ENCODE measurements around the gene SCAPER.
"Not testable (repeated sequence)": the region's sequence is repeated elsewhere in the genome, so short reads cannot be mapped to it uniquely, and the experiment has no call there.

SCAPER gene

DNA sequence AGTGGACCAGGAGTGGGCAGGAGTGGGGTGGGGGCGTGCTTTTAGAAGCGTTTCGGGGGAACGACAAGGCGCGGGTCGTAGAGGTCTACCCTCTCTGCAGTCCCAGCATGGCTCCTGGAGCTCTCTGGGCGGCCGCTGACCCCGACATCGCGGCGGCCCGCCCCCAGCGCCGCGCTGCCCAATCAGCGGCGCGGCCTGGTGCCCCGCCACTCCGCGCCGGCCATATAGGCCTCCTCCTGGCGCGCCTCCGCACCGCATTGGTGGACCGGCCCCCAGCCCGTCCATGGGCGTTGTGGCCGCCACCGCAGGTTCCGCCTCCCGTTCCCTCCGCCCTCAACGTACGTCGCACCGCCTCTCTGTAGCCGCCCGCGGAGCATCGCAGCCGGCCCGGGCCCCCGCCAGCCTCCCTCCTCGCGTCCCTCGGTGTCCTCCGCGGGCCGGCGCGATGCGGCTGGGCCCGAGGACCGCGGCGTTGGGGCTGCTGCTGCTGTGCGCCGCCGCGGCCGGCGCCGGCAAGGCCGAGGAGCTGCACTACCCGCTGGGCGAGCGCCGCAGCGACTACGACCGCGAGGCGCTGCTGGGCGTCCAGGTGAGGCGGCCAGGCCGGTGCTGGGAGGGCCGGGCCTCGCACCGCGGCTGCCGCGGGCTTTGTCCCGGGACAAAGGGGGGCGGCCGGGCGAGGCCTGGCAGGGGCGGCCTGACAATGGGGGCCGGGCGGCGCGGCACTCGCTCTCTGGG is 26.4 kb upstream of the SCAPER start, which contains the start of gene RCN2:
Gene RCN2, plus strand, starts transcription at position 353 of the 738 bp plus-strand sequence. Its CDS starts 93 bp downstream, at position 446.
- Histone ChIP-seq H3K9me3 (ENCODE audit: low read length) (no peaks in the 10 kb centered on the region), H3K4me1 (ENCODE audit: insufficient read depth, low read length) (peaks cover 22% of the 10 kb centered on the region), H3K27me3 (ENCODE audit: insufficient read depth, low read length) (no peaks in the 10 kb centered on the region), H3K4me3 (ENCODE audit: low read length) (peak within 1 kb of the TSS; percentile 90), H2AFZ (ENCODE audit: low read depth, low read length) (peak within 1 kb of the TSS; percentile 71), H3K36me3 (ENCODE audit: insufficient read depth, low read length) (peaks cover 32% of the 10 kb centered on the region)

DNA sequence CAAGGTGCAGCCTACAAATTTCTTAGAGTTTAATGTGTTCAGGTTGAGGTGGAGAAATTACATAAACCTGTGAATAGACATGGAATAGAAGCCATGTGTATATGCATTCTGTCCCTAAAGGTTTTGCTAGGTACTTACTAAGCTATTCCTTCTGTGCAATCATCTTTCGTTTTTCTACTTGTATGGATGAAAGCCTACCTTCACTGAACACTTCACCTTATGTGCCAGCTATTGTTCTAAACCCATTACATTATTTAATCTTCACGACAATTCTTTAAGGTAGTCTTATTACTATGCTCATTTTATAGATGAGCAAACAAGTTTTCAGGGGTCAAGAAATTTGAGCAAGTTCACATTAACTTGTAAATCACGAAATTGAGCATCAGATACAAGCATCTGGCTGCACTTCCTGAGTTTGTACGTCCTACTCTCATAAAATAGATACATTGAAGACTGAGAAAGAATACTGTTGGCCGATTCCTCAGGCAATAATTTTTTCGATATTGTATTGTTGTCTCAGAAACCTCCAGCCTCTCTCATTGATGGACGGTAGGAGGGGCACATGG is 25.8 kb upstream of the SCAPER start:
- Histone ChIP-seq H2AFZ (ENCODE audit: low read depth, low read length) (peak overlapping the region; percentile 71), H3K27me3 (ENCODE audit: insufficient read depth, low read length) (no peaks in the 10 kb centered on the region), H3K4me1 (ENCODE audit: insufficient read depth, low read length) (peaks cover 22% of the 10 kb centered on the region), H3K4me3 (ENCODE audit: low read length) (peak overlapping the region; percentile 90), H3K36me3 (ENCODE audit: insufficient read depth, low read length) (peaks cover 27% of the 10 kb centered on the region), H3K9me3 (ENCODE audit: low read length) (no peaks in the 10 kb centered on the region)

GRCh38 chr15:76929011-76929760 is 24.0 kb upstream of the SCAPER start:
- Histone ChIP-seq H3K4me3 (ENCODE audit: low read length) (no peak overlapping the region), H3K4me1 (ENCODE audit: insufficient read depth, low read length) (peaks cover 22% of the 10 kb centered on the region), H3K9me3 (ENCODE audit: low read length) (no peaks in the 10 kb centered on the region), H2AFZ (ENCODE audit: low read depth, low read length) (no peak overlapping the region), H3K36me3 (ENCODE audit: insufficient read depth, low read length) (peaks cover 15% of the 10 kb centered on the region), H3K27me3 (ENCODE audit: insufficient read depth, low read length) (no peaks in the 10 kb centered on the region)

GRCh38 chr15:76928201-76928600 is 23.1 kb upstream of the SCAPER start:
- H3K4me1 ChIP-seq (ENCODE audit: insufficient read depth, low read length): peaks cover 17% of the 10 kb centered on the region
- no peaks in the 10 kb centered on the region for H3K9me3 ChIP-seq (ENCODE audit: low read length)
- no peak overlapping the region for H2AFZ ChIP-seq (ENCODE audit: low read depth, low read length)
- H3K4me3 ChIP-seq (ENCODE audit: low read length): no peak overlapping the region
- H3K27me3 ChIP-seq (ENCODE audit: insufficient read depth, low read length): no peaks in the 10 kb centered on the region
- peaks cover 5% of the 10 kb centered on the region for H3K36me3 ChIP-seq (ENCODE audit: insufficient read depth, low read length)

DNA sequence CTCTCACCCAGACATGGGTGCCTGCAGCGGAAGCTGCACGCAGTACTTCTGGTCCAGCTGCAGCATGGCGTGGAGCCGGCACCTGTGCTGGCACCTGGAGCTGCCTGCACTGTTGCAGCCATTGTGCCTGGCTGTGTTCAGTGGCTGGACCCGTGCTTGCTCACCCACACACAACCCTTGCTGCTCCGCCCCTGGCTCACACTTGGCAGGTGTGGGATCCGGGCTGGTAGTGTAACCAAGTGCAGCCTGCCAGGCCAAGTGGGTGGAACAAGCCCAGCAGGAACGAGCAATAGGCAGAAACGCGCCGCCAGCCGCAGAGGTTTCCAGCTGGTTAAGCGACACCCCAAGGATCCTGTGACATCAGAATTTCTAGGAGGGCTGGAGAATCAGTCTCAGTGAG is 11.2 kb upstream of the SCAPER start:
- no peak overlapping the region for H3K4me3 ChIP-seq (ENCODE audit: low read length)
- no peaks in the 10 kb centered on the region for H3K36me3 ChIP-seq (ENCODE audit: insufficient read depth, low read length)
- no peak overlapping the region for H2AFZ ChIP-seq (ENCODE audit: low read depth, low read length)
- no peaks in the 10 kb centered on the region for H3K4me1 ChIP-seq (ENCODE audit: insufficient read depth, low read length)
- H3K27me3 ChIP-seq (ENCODE audit: insufficient read depth, low read length): peaks cover 6% of the 10 kb centered on the region
- H3K9me3 ChIP-seq (ENCODE audit: low read length): peaks cover 1% of the 10 kb centered on the region

DNA sequence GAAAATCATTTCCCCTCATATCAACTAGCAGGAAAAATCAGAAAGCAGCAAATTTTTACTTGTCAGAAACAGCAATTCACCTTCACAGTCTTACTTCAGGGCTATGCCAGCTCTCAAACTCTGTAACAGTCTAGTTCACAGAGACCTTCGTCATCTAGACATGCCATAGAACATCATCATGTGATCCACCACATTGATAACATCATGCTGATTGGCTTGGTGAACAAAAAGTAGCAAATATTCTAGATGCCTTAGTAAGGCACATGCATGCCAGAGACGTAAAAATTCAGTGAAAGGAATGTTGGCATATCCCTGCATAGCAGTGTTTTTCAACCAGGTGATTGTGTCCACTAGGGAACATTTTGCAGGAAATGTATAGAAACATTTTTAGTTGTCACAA is 8.6 kb upstream of the SCAPER start:
- Histone ChIP-seq H3K9me3 (ENCODE audit: low read length) (peaks cover 1% of the 10 kb centered on the region), H3K4me1 (ENCODE audit: insufficient read depth, low read length) (no peaks in the 10 kb centered on the region), H3K36me3 (ENCODE audit: insufficient read depth, low read length) (no peaks in the 10 kb centered on the region), H3K4me3 (ENCODE audit: low read length) (no peak overlapping the region), H2AFZ (ENCODE audit: low read depth, low read length) (no peak overlapping the region), H3K27me3 (ENCODE audit: insufficient read depth, low read length) (peaks cover 8% of the 10 kb centered on the region)

DNA sequence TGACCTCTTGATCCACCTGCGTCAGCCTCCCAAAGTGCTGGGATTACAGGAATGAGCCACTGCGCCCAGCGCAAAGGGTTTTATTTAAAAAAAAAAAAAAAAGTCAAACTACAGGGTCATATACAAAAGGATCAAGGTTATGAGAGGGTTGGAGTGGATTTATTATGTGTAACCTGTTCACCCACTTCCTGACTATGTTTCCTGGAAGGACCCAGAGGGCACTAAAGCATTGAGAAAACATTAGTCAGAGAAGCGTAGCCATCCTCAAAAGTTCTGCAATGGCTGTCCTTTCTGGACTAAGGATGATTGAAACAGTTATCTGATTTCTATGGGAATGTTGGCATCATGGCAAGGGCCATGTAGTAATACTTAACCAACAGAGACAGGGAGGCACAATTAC is 7.3 kb upstream of the SCAPER start:
- peaks cover 8% of the 10 kb centered on the region for H3K27me3 ChIP-seq (ENCODE audit: insufficient read depth, low read length)
- H3K4me3 ChIP-seq (ENCODE audit: low read length): no peak overlapping the region
- no peak overlapping the region for H2AFZ ChIP-seq (ENCODE audit: low read depth, low read length)

GRCh38 chr15:76905855-76906254 is 715 bp upstream of the SCAPER start:
- peak overlapping the region; percentile 82 for H3K4me3 ChIP-seq (ENCODE audit: low read length)

More for the DNA sequence above, 7.3 kb upstream of the SCAPER start:
- H3K36me3 ChIP-seq (ENCODE audit: insufficient read depth, low read length): no peaks in the 10 kb centered on the region
- no peaks in the 10 kb centered on the region for H3K4me1 ChIP-seq (ENCODE audit: insufficient read depth, low read length)
- peaks cover 1% of the 10 kb centered on the region for H3K9me3 ChIP-seq (ENCODE audit: low read length)

DNA sequence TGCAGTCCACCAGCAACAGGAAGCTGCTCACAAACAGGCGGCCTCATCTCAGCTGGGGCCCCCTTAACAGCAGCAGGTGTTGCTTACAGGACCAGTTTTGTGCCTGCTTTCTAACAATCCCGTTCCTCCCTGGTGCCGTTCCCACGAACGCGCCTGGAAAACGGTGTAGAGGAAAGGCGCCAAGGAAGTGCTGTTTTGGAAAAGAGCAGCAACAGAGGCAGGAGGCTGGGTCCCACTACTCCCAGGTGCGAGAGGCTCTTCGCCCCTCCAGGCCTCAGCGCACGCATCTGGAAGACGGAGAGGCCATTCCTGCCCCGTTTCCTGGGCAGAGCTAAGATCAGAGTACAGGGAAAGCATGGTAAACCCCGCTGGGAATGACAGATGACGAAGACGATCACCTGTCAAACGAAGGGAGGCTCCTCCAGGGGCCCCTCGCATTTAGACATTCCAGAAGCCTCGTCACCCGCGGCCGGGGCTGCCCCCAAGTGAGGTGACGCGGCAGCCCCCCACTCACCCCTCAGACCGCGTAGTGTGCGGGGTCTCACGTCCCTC is 603 bp downstream of the SCAPER start:
- H3K4me1 ChIP-seq (ENCODE audit: insufficient read depth, low read length): peaks cover 13% of the 10 kb centered on the region
- no peaks in the 10 kb centered on the region for H3K36me3 ChIP-seq (ENCODE audit: insufficient read depth, low read length)
- peaks cover 3% of the 10 kb centered on the region for H3K9me3 ChIP-seq (ENCODE audit: low read length)
- H3K27me3 ChIP-seq (ENCODE audit: insufficient read depth, low read length): peaks cover 2% of the 10 kb centered on the region
- peak overlapping the region; percentile 82 for H3K4me3 ChIP-seq (ENCODE audit: low read length)
- H2AFZ ChIP-seq (ENCODE audit: low read depth, low read length): peak overlapping the region; percentile 93

More at GRCh38 chr15:76905855-76906254, 715 bp upstream of the SCAPER start:
- Histone ChIP-seq H3K9me3 (ENCODE audit: low read length) (peaks cover 3% of the 10 kb centered on the region), H3K36me3 (ENCODE audit: insufficient read depth, low read length) (no peaks in the 10 kb centered on the region), H3K27me3 (ENCODE audit: insufficient read depth, low read length) (peaks cover 2% of the 10 kb centered on the region), H3K4me1 (ENCODE audit: insufficient read depth, low read length) (peaks cover 13% of the 10 kb centered on the region), H2AFZ (ENCODE audit: low read depth, low read length) (peak overlapping the region; percentile 93)

DNA sequence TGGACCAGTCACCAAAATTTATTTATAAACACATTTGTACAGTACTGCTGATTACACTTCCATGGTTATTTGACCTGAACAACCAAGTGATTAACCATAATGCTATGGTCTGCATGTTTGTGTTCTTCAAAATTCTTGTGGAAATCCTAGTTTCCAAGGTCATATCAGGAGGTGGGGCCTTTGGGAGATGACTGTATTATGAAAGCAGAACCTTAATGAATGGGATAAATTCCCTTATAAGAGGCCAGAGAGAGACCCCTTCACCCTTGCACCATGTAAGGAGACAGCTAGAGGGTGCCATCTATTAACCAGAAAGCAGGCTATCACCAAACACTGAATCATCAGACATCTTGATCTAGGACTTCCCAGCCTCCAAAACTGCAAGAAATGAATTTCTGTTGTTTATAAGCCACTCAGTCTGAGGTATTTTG is 1.9 kb downstream of the SCAPER start:
- H3K4me3 ChIP-seq (ENCODE audit: low read length): no peak overlapping the region

DNA sequence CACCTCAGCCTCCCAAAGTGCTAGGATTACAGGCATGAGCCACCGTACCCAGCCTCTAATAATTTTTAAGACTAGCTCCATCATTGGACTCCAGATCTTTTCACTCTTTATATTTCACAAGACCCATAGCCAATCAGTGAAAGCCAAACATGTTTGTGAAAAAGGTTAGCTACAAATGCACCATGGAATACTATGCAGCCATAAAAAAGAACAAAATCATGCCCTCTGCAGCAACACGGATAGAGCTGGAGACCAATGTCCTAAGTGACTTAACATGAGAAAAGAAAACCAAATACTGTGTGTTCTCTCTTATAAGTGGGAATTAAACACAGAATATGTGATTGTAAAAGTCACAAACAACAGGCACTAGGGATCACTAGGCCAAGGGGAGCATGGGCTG is 3.2 kb downstream of the SCAPER start:
- H3K27me3 ChIP-seq (ENCODE audit: insufficient read depth, low read length): no peaks in the 10 kb centered on the region
- no peak overlapping the region for H2AFZ ChIP-seq (ENCODE audit: low read depth, low read length)
- no peaks in the 10 kb centered on the region for H3K36me3 ChIP-seq (ENCODE audit: insufficient read depth, low read length)
- H3K9me3 ChIP-seq (ENCODE audit: low read length): peaks cover 10% of the 10 kb centered on the region
- H3K4me1 ChIP-seq (ENCODE audit: insufficient read depth, low read length): peaks cover 13% of the 10 kb centered on the region
- no peak overlapping the region for H3K4me3 ChIP-seq (ENCODE audit: low read length)

More for the DNA sequence above, 1.9 kb downstream of the SCAPER start:
- H3K36me3 ChIP-seq (ENCODE audit: insufficient read depth, low read length): no peaks in the 10 kb centered on the region
- no peaks in the 10 kb centered on the region for H3K27me3 ChIP-seq (ENCODE audit: insufficient read depth, low read length)
- H3K9me3 ChIP-seq (ENCODE audit: low read length): peaks cover 9% of the 10 kb centered on the region
- H3K4me1 ChIP-seq (ENCODE audit: insufficient read depth, low read length): peaks cover 13% of the 10 kb centered on the region
- H2AFZ ChIP-seq (ENCODE audit: low read depth, low read length): no peak overlapping the region

DNA sequence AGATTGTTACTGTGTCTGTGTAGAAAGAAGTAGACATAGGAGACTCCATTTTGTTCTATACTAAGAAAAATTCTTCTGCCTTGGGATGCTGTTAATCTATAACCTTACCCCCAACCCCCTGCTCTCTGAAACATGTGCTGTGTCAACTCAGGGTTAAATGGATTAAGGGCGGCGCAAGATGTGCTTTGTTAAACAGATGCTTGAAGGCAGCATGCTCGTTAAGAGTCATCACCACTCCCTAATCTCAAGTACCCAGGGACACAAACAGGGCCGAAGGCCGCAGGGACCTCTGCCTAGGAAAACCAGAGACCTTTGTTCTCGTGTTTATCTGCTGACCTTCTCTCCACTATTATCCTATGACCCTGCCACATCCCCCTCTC is 5.2 kb downstream of the SCAPER start:
- H3K36me3 ChIP-seq (ENCODE audit: insufficient read depth, low read length); H2AFZ ChIP-seq (ENCODE audit: low read depth, low read length); H3K4me1 ChIP-seq (ENCODE audit: insufficient read depth, low read length); H3K27me3 ChIP-seq (ENCODE audit: insufficient read depth, low read length); H3K4me3 ChIP-seq (ENCODE audit: low read length): not testable (repeated sequence)
- H3K9me3 ChIP-seq (ENCODE audit: low read length): peaks cover 10% of the 10 kb centered on the region
